ENCODE data around the gene ADK.

DNA sequence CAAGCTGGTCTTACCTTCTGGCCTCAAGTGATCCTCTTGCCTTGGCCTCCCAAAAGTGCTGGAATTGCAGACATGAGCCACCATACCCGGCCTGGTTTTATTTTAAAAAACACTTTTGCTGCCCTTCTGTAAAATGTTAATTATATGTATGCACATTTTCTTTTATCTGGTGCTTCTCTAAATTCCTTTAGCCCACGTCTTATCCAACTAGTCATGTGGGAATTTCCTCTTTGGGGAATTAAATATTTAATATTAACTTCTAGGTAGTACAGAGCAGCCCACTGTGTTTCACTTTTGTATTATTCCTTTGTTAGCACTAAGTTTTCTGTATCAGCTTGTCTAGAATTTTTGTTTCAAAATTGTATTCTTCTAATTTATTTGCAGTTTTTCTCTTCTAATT lies 493.7 kb downstream of the ADK start:
- TF ChIP-seq, protein P1, sequence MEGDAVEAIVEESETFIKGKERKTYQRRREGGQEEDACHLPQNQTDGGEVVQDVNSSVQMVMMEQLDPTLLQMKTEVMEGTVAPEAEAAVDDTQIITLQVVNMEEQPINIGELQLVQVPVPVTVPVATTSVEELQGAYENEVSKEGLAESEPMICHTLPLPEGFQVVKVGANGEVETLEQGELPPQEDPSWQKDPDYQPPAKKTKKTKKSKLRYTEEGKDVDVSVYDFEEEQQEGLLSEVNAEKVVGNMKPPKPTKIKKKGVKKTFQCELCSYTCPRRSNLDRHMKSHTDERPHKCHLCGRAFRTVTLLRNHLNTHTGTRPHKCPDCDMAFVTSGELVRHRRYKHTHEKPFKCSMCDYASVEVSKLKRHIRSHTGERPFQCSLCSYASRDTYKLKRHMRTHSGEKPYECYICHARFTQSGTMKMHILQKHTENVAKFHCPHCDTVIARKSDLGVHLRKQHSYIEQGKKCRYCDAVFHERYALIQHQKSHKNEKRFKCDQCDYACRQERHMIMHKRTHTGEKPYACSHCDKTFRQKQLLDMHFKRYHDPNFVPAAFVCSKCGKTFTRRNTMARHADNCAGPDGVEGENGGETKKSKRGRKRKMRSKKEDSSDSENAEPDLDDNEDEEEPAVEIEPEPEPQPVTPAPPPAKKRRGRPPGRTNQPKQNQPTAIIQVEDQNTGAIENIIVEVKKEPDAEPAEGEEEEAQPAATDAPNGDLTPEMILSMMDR (IDR thresholded peaks at IDR 0.05; ENCODE audit: poor library complexity) = no peak
- no peak for TF ChIP-seq EZH2 (IDR thresholded peaks at IDR 0.05; ENCODE audit: borderline replicate concordance)
